HG03159 (cell line): ENCODE results near the gene GRAMD2B.
A peak's percentile ranks its signal among the peaks of the same experiment; 100 is the strongest.
"Not testable (repeated sequence)": the region's sequence is repeated elsewhere in the genome, so short reads cannot be mapped to it uniquely, and the experiment has no call there.

ENCODE experiments used
- ATAC-seq: cut with Tn5 transposase; IDR thresholded peaks from one replicate; pipeline ENCODE4 v1.9.1; 2021; ENCODE audit warnings: mild to moderate bottlenecking, moderate library complexity; ENCODE audit not compliant: unreplicated experiment

Gene GRAMD2B

GRCh38 chr5:126448720-126449119 is 25.5 kb downstream of the GRAMD2B start:
- no peak for ATAC-seq

- ATAC-seq: peak; percentile 70
Measured at GRCh38 chr5:126449751-126450271, 26.6 kb downstream of the GRAMD2B start.

GRCh38 chr5:126450346-126450745 is 27.1 kb downstream of the GRAMD2B start:
- ATAC-seq: peak; percentile 60

GRCh38 chr5:126450907-126451306 is 27.7 kb downstream of the GRAMD2B start:
- ATAC-seq: no peak

DNA sequence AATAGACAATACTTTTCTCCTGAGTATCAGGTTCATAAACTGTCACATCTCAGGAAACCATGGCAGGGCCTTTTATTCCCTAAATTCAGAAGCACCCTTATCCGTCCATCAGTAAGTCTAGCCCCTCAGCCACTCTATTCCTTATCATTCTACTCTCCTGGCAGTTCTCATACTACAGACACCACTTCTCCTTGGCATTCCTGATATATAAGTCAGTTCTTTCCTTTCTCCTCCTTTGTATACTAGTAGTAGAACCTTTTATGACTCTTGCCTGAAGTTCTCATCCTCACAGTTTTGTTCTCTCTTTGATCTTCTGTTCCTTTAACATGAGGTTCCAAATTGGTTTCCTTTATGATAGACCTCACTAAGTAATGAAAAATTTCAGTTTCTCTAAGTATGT is 29.3 kb downstream of the GRAMD2B start:
- ATAC-seq: no peak

- no peak for ATAC-seq
Measured at GRCh38 chr5:126454081-126454480, 30.9 kb downstream of the GRAMD2B start.

- ATAC-seq: no peak
Measured at GRCh38 chr5:126454535-126454934, 31.3 kb downstream of the GRAMD2B start.

DNA sequence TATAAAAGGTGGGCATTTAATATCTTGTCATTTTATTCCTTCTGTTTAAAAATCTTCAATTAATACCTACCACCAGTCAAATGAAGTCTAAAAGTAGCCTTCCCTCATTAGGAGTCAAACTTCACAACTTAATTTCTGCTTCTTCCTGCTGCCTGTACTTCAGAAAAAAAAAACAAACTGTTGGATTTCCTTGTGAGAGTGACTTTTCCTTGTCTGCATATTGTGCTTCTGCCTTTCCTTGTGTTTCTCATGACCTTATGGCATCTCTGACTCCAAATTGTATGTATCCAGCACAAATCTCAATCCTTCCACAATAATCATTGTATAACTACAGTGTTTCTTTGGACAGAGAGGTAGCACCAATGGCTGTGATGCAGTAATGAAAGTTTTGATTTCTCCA is 32.1 kb downstream of the GRAMD2B start:
- ATAC-seq: no peak

GRCh38 chr5:126455728-126456127 is 32.5 kb downstream of the GRAMD2B start:
- no peak for ATAC-seq

GRCh38 chr5:126456217-126456820 is 33.1 kb downstream of the GRAMD2B start:
- ATAC-seq: no peak

DNA sequence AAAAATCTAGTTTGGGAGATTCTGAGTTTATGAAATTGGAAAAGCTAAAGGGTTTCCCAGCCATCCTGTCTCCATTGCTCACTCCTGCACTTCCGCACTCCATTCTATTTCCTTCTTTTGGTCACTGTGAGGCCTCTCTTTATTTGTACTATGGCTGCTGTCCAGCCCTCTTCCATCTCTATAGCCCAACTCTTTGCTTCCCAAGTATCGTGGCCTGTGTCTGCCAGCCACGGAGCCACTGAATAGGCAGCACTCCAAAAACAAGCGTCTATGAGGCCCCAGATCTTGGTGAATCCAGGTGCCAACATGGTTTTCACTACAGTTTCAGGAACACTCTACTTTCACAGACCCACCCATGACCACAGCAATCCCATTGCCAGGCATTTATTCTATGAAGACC is 37.2 kb downstream of the GRAMD2B start:
- ATAC-seq: no peak

- no peak for ATAC-seq
Measured at GRCh38 chr5:126460977-126461376, 37.8 kb downstream of the GRAMD2B start.

- ATAC-seq: peak; percentile 6
Measured at GRCh38 chr5:126461838-126462237, 38.6 kb downstream of the GRAMD2B start.

DNA sequence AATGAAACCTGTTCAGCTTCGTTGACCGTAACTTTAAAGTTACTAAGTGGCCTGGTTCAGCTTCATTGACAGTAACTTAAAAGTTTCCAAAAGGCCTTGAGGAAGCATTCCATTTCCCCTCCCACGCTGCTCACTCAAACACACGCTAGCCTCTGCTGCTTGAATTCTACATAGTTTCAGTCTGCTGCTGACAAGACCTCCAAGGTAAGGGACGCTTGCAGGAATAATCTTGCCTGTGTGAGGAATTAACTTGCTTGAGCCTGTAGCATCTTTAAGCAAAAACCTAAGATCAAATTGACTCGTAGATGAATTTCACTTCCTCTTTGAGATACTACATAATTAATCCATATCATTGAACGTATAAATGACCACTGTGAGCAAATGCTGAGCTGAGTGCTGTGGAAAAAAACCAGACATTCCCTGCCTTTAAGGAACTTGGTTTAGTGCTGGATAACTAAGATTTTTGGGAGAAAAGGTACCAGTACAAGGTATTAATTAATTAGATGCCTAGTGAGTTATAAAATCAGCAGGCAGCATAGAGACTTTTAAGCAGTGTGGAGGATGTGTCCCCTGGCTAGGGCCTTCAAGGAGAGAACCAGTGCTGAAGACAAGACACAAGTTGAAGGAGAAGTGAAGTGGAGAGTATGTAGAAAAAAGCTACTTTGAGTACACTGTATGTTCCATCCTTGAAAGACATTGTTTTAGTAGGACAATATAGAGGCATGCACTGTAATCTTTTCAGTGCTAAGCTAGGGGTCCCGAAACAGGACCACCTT is 39.2 kb downstream of the GRAMD2B start:
- peak; percentile 63 for ATAC-seq

GRCh38 chr5:126464016-126464415 is 40.8 kb downstream of the GRAMD2B start:
- ATAC-seq: no peak

- no peak for ATAC-seq
Measured at GRCh38 chr5:126464959-126465358, 41.8 kb downstream of the GRAMD2B start.

- no peak for ATAC-seq
Measured at GRCh38 chr5:126468091-126468490, 44.9 kb downstream of the GRAMD2B start.

DNA sequence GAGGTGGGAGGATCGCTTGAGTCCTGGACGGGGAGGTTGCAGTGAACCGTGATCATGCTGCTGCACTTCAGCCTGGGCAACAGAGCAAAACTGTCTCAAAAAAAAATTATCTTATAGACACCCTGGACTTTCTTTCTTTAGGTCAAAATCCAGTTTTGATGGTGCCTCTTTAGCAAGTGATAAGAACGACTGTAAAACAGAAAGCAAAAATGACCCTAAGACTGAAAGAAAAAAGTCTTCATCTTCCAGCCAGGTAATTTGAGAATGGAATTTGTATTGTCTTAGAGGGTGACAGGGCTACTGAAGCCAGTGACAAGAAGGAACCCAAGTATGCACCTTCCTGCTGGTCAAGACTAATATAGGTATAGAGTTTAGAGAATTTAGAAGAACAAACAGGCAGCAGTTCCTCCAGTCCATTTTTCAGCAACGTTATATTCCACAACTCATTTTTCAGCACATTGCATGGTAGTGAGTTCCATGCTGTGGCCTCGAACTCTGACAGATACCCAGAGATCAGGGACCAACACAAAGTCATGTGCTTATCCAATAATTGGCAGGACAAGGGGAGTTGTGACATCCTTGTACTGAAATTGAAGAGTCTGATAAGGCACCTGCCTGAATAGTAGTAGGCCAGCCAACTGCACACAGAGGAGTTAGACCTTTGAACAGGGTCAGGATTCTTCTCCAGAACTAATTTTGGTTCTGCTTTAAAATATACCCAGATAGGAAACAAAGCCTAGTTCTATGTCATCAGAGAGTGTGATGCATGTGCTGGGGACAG is 46.5 kb downstream of the GRAMD2B start:
- no peak for ATAC-seq

DNA sequence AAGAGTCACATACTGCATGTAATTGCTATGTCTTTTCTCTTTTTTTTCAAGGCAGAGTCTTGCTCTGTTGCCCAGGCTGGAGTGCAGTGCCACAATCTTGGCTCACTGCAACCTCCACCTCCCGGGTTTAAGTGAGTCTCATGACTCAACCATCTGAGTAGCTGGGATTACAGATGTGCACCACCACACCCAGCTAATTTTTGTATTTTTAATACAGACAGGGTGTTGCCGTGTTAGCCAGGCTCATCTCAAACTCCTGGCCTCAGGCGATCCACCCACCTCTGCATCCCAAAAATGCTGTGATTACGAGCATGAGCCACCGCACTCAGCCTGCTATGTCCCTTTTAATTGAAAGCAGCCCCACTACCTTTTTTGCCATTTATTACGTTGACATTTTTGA is 47.3 kb downstream of the GRAMD2B start:
- not testable (repeated sequence) for ATAC-seq

DNA sequence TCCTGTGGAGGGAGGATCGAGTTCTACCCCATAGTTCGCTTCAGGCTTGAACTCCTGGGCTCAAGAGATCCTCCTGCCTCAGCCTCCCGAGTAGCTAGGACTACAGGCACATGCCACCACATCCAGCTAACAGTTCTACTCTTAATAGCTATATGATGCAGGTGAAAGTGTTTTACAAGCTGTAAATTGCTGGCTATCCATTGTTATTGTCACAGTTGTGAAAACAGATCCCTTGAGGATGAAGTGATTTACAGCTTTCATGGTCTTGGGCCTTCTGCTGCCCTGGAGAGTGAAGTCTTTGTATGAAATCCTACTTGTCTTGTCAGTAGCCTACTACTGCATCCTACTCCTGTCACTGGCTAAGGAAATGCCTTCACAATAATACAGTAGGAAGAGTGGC is 48.0 kb downstream of the GRAMD2B start:
- no peak for ATAC-seq

DNA sequence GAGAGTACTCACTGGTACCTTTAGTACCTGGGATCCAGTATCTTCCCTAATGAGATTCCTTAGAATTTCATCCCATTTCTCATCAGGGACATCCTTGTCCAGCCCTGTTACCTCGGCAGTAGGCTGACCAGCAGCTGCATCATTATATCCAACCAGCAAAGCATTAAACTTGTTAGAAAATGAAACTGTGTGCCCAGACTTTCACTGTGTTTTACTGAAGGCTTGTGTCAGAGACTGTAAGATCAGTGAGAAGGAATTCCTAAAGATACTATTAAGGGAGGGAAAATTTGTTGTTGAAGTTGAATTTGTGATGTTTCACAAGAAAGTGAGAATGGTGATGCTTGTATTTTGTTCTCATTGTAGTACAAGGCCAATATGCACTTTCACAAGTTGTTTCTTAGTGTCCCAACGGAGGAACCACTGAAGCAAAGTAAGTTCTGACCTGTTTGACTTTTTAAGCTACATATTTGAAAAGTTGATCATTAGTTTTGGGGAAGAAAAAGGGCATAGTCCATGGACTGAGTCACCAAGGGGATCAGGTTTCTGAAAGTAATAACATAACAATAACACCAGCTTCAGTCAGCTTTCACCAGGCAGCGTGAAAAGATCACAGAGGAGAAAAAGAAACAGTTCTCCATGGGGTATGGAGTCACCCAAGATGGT is 48.8 kb downstream of the GRAMD2B start:
- ATAC-seq: no peak
